OCI-LY7 (cell line): Measurements from ENCODE around the gene RNF223.

ENCODE experiments used
- EZH2phosphoT487 ChIP-seq: fragments of 200-600 bp; sonication (generic); IDR thresholded peaks from 2 replicates; pipeline ENCODE4 v1.6.1; 2018; ENCODE audit warnings: low read depth, borderline replicate concordance, mild to moderate bottlenecking, mixed run types, antibody characterized with exemption, low read length, moderate library complexity, mixed read lengths
- TF ChIP-seq, protein P1 (sequence below): fragments of 200-600 bp; sonication (generic); conservative IDR thresholded peaks from 2 replicates; pipeline ENCODE4 v1.5.1; 2014; ENCODE audit warnings: mild to moderate bottlenecking, antibody characterized with exemption, low read length, moderate library complexity, mixed read lengths

- TF ChIP-seq, protein P1, sequence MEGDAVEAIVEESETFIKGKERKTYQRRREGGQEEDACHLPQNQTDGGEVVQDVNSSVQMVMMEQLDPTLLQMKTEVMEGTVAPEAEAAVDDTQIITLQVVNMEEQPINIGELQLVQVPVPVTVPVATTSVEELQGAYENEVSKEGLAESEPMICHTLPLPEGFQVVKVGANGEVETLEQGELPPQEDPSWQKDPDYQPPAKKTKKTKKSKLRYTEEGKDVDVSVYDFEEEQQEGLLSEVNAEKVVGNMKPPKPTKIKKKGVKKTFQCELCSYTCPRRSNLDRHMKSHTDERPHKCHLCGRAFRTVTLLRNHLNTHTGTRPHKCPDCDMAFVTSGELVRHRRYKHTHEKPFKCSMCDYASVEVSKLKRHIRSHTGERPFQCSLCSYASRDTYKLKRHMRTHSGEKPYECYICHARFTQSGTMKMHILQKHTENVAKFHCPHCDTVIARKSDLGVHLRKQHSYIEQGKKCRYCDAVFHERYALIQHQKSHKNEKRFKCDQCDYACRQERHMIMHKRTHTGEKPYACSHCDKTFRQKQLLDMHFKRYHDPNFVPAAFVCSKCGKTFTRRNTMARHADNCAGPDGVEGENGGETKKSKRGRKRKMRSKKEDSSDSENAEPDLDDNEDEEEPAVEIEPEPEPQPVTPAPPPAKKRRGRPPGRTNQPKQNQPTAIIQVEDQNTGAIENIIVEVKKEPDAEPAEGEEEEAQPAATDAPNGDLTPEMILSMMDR: no peak
- TF ChIP-seq EZH2phosphoT487: no peak
These were observed 1.0 kb downstream of the RNF223 start for GRCh38 chr1:1072849-1073742.
